Hepatocyte (in vitro differentiated cells): ENCODE measurements around the gene CDC20.

Experiments used
- CTCF ChIP-seq: fragments of 200-600 bp; sonication (generic); IDR thresholded peaks from 2 replicates; pipeline ENCODE4 v1.5.1; 2016; ENCODE audit warnings: antibody characterized with exemption, mild to moderate bottlenecking; ENCODE audit not compliant: poor library complexity
- EZH2phosphoT487 ChIP-seq: fragments of 200-600 bp; sonication (generic); IDR thresholded peaks from one replicate; pipeline ENCODE4 v1.6.1; 2018; ENCODE audit warnings: antibody characterized with exemption, mild to moderate bottlenecking, low read depth, moderate library complexity; ENCODE audit not compliant: unreplicated experiment, severe bottlenecking

- no peak for TF ChIP-seq CTCF
- TF ChIP-seq EZH2phosphoT487: no peak
Observed at GRCh38 chr1:43350976-43351375, 7.8 kb upstream of the CDC20 start.
